ENCODE data around the gene OR2L5. TPM values are rescaled to one million over a fixed set of nuclear protein-coding genes. Genes with fewer than 3 reads are reported as not detected.

The OR2L5 gene
- total RNA-seq, 1 donor from 2014 or later: not detected

- DNase-seq (ENCODE audit: low spot score, unreplicated experiment): no peak
- H3K4me3 Mint-ChIP-seq (ENCODE audit: low read depth): no peak overlapping the region
- H3K36me3 Mint-ChIP-seq (ENCODE audit: insufficient read depth): no peaks in the 10 kb centered on the region
- TF ChIP-seq, protein P1, sequence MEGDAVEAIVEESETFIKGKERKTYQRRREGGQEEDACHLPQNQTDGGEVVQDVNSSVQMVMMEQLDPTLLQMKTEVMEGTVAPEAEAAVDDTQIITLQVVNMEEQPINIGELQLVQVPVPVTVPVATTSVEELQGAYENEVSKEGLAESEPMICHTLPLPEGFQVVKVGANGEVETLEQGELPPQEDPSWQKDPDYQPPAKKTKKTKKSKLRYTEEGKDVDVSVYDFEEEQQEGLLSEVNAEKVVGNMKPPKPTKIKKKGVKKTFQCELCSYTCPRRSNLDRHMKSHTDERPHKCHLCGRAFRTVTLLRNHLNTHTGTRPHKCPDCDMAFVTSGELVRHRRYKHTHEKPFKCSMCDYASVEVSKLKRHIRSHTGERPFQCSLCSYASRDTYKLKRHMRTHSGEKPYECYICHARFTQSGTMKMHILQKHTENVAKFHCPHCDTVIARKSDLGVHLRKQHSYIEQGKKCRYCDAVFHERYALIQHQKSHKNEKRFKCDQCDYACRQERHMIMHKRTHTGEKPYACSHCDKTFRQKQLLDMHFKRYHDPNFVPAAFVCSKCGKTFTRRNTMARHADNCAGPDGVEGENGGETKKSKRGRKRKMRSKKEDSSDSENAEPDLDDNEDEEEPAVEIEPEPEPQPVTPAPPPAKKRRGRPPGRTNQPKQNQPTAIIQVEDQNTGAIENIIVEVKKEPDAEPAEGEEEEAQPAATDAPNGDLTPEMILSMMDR (IDR thresholded peaks at IDR 0.05; ENCODE audit: unreplicated experiment): no peak
- H3K4me1 Mint-ChIP-seq (ENCODE audit: low read depth): no peaks in the 10 kb centered on the region
- H3K9me3 Mint-ChIP-seq (ENCODE audit: low read depth): peaks cover 56% of the 10 kb centered on the region
- H3K27me3 Mint-ChIP-seq: no peaks in the 10 kb centered on the region
- no peak overlapping the region for H3K27ac Mint-ChIP-seq
Observed at GRCh38 chr1:248045209-248045608, 31.7 kb downstream of the OR2L5 start.

DNA sequence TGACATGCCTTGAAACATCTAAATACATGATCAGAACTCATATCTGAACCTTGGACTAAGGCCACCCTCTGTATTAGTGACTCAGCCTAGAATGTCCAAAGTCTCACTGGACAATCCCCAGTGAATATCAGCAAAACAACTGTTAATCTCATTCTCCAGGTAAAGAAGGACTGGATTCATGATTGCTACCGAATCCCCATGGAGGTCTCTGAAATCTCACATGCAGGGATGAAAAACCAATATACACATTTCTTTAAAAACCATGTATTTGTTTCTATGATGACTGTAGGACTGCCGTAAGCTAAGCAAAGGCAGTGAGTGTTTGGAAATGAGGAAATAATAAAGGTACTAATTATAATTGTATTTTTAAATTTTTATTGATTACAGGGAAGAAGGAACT is 33.1 kb downstream of the OR2L5 start, which contains the start of gene OR2L3:
TSS of gene OR2L3 (plus strand) at position 301 of the 400 bp plus-strand sequence. CDS start 13,846 bp downstream, outside the sequence.
- H3K9me3 Mint-ChIP-seq (ENCODE audit: low read depth): peaks cover 54% of the 10 kb centered on the region
- H3K4me3 Mint-ChIP-seq (ENCODE audit: low read depth): no peak within 1 kb of the TSS
- no peak within 1 kb of the TSS for H3K27ac Mint-ChIP-seq
- no peak for DNase-seq (ENCODE audit: low spot score, unreplicated experiment)
- no peaks in the 10 kb centered on the region for H3K4me1 Mint-ChIP-seq (ENCODE audit: low read depth)
- no peaks in the 10 kb centered on the region for H3K36me3 Mint-ChIP-seq (ENCODE audit: insufficient read depth)
- no peaks in the 10 kb centered on the region for H3K27me3 Mint-ChIP-seq
- TF ChIP-seq, protein P1 (IDR thresholded peaks at IDR 0.05; ENCODE audit: unreplicated experiment): no peak

- H3K27me3 Mint-ChIP-seq: no peaks in the 10 kb centered on the region
- TF ChIP-seq, protein P1 (IDR thresholded peaks at IDR 0.05; ENCODE audit: unreplicated experiment): no peak
- no peaks in the 10 kb centered on the region for H3K36me3 Mint-ChIP-seq (ENCODE audit: insufficient read depth)
- no peak overlapping the region for H3K27ac Mint-ChIP-seq
- no peak for DNase-seq (ENCODE audit: low spot score, unreplicated experiment)
- no peak overlapping the region for H3K4me3 Mint-ChIP-seq (ENCODE audit: low read depth)
- H3K4me1 Mint-ChIP-seq (ENCODE audit: low read depth): no peaks in the 10 kb centered on the region
- H3K9me3 Mint-ChIP-seq (ENCODE audit: low read depth): peaks cover 54% of the 10 kb centered on the region
Observed at GRCh38 chr1:248047008-248047407, 33.5 kb downstream of the OR2L5 start.

DNA sequence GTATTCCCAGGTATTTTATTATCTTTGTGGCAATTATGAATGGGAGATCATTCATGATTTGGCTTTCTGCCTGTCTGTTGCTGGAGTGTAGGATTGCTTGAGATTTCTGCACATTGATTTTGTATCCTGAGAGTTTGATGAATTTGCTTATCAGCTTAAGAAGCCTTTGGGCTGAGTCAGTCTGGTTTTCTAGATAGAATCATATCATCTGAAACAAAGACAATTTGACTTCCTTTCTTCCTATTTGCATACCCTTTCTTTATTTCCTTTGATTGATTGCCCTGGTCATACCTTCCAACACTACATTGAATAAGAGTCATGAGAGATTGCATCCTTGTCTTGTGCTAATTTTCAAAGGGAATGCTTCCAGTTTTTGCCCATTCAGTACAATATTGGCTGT is 41.2 kb downstream of the OR2L5 start:
- H3K27ac Mint-ChIP-seq: no peak overlapping the region
- H3K27me3 Mint-ChIP-seq: no peaks in the 10 kb centered on the region
- no peak for DNase-seq (ENCODE audit: low spot score, unreplicated experiment)
- H3K4me1 Mint-ChIP-seq (ENCODE audit: low read depth): no peaks in the 10 kb centered on the region
- H3K36me3 Mint-ChIP-seq (ENCODE audit: insufficient read depth): peaks cover 3% of the 10 kb centered on the region
- TF ChIP-seq, protein P1 (IDR thresholded peaks at IDR 0.05; ENCODE audit: unreplicated experiment): no peak
- no peak overlapping the region for H3K4me3 Mint-ChIP-seq (ENCODE audit: low read depth)
- peaks cover 55% of the 10 kb centered on the region for H3K9me3 Mint-ChIP-seq (ENCODE audit: low read depth)

DNA sequence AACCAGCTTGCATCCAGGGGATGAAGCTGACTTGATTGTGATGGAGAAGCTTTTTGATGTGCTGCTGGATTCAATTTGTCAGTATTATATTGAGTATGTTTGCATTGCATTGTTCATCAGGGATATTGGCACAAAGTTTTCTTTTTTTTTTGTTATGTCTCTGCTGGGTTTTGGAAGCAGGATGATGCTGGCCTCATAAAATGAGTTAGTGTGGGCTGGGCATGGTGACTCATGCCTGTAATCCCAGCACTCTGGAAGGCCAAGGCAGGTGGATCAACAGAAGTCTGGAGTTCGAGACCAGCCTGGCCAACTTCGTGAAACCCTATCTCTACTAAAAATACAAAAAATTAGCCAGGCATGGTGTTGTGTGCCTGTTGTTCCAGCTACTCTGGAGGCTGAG is 41.8 kb downstream of the OR2L5 start:
- Mint-ChIP-seq H3K27ac (no peak overlapping the region), H3K36me3 (ENCODE audit: insufficient read depth) (peaks cover 3% of the 10 kb centered on the region), H3K4me3 (ENCODE audit: low read depth) (no peak overlapping the region), H3K9me3 (ENCODE audit: low read depth) (peaks cover 52% of the 10 kb centered on the region), H3K27me3 (no peaks in the 10 kb centered on the region), H3K4me1 (ENCODE audit: low read depth) (no peaks in the 10 kb centered on the region)
- TF ChIP-seq, protein P1 (IDR thresholded peaks at IDR 0.05; ENCODE audit: unreplicated experiment): no peak
- DNase-seq (ENCODE audit: low spot score, unreplicated experiment): no peak

All from progenitor cell of endocrine pancreas (in vitro differentiated cells).